SK-N-MC (cell line): ENCODE measurements around the gene RCSD1.

Experiments used
- EZH2 ChIP-seq: fragments of 200-600 bp; sonication (generic); IDR thresholded peaks from one replicate; pipeline ENCODE4 v1.6.1; 2017; ENCODE audit warnings: antibody characterized with exemption
- FOXP2 ChIP-seq: optimal IDR thresholded peaks from 2 replicates; pipeline ENCODE3; 2011; ENCODE audit warnings: mild to moderate bottlenecking, moderate library complexity; ENCODE audit not compliant: insufficient read depth; ENCODE audit errors: extremely low read length, control extremely low read depth
- POLR2AphosphoS5 ChIP-seq: IDR thresholded peaks from 2 replicates; pipeline ENCODE4 v1.6.1; 2012; ENCODE audit warnings: mild to moderate bottlenecking, low read depth, low read length, borderline replicate concordance

DNA sequence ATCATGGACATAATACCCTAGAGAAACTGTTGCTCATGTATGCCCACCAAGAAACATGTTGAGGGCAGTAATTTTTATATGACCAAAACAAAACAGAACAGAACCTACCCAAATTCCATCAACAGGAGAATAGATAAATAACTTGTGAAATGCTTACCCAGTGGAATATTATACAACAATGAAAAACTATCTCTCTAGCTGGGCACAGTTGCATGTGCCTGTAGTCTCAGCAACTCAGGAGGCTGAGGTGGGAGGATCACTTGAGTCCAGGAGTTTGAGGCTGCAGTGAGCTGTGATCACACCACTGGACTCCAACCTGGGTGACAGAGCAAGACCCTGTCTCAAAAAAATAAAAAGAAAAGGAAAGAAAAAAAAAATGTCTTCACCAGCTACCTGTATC lies 37.6 kb upstream of the RCSD1 start:
- TF ChIP-seq EZH2 (no peak), POLR2AphosphoS5 (no peak), FOXP2 (no peak)
